SH-SY5Y (cell line): ENCODE measurements around the gene SEMA4D.

Source experiments
- GATA2 ChIP-seq: IDR thresholded peaks from 2 replicates; pipeline ENCODE4 v1.6.1; 2011; ENCODE audit warnings: mild to moderate bottlenecking, low read depth, low read length
- GATA3 ChIP-seq: IDR thresholded peaks from 2 replicates; pipeline ENCODE4 v1.6.1; 2011; ENCODE audit warnings: low read depth, mild to moderate bottlenecking, low read length, moderate library complexity

- TF ChIP-seq GATA2 (no peak), GATA3 (no peak)
Observed at GRCh38 chr9:89488936-89489335, 9.0 kb downstream of the SEMA4D start.
